Liver (tissue), 9 donors: ENCODE measurements around the gene ZC3H7B. TPM values are rescaled to one million over a fixed set of nuclear protein-coding genes. Genes with fewer than 3 reads are reported as not detected.

Source experiments
- DNase-seq: peaks from one replicate; pipeline ENCODE4 v3.0.0-alpha.2; 2017; ENCODE audit warnings: low spot score
- H3K27ac ChIP-seq, 2 donors: one replicate each; pipeline ENCODE4 v1.7.0; 2013; ENCODE audit warnings: inconsistent platforms in 2 of 2, low read length in 2 of 2, control low read depth in 1 of 2, low read depth in 1 of 2, mild to moderate bottlenecking in 1 of 2
- H3K27me3 ChIP-seq, 4 donors: one replicate each; pipeline versions ENCODE4 v1.6.1 to v1.7.0; 2013; ENCODE audit warnings: low read length in 3 of 4, inconsistent platforms in 1 of 4, mild to moderate bottlenecking in 1 of 4, moderate library complexity in 1 of 4; ENCODE audit not compliant: control insufficient read depth in 4 of 4, insufficient read depth in 4 of 4
- H3K36me3 ChIP-seq, 4 donors: one replicate each; pipeline versions ENCODE4 v1.6.1 to v1.7.0; 2013; ENCODE audit warnings: low read length in 3 of 4, mild to moderate bottlenecking in 3 of 4, low read depth in 1 of 4, moderate library complexity in 1 of 4; ENCODE audit not compliant: control insufficient read depth in 4 of 4, insufficient read depth in 3 of 4
- H3K4me1 ChIP-seq, 4 donors: one replicate each; pipeline versions ENCODE4 v1.6.1 to v1.7.0; 2013; ENCODE audit warnings: low read length in 3 of 4, mild to moderate bottlenecking in 3 of 4, moderate library complexity in 1 of 4; ENCODE audit not compliant: control insufficient read depth in 4 of 4, insufficient read depth in 4 of 4
- H3K4me3 ChIP-seq, 3 donors: one replicate each; pipeline versions ENCODE4 v1.6.1 to v1.7.0; 2013; ENCODE audit warnings: low read length in 3 of 3, control low read depth in 1 of 3, low read depth in 1 of 3, mild to moderate bottlenecking in 1 of 3
- H3K9ac ChIP-seq, 2 donors: one replicate each; pipeline ENCODE4 v1.7.0; 2013; ENCODE audit warnings: low read length in 2 of 2, mild to moderate bottlenecking in 2 of 2, moderate library complexity in 2 of 2, control low read depth in 1 of 2, low read depth in 1 of 2
- H3K9me3 ChIP-seq, 4 donors: one replicate each; pipeline versions ENCODE4 v1.6.1 to v1.7.0; 2013; ENCODE audit warnings: low read length in 3 of 4; ENCODE audit not compliant: control insufficient read depth in 4 of 4
- ATF3 ChIP-seq: IDR thresholded peaks from 2 replicates; pipeline ENCODE4 v1.6.1; 2016; ENCODE audit warnings: antibody characterized with exemption
- CTCF ChIP-seq: fragments of 150-350 bp; IDR thresholded peaks from 2 replicates; pipeline ENCODE4 v1.5.1; 2017; ENCODE audit warnings: improper control_type of control experiment, low read depth, low read length; ENCODE audit not compliant: missing input control
- EGR1 ChIP-seq, 2 donors: IDR thresholded peaks; 2 replicates each; pipeline ENCODE4 v1.6.1; 2016 to 2018; ENCODE audit warnings: antibody characterized with exemption in 2 of 2, low read depth in 2 of 2
- FOXA1 ChIP-seq: IDR thresholded peaks from 2 replicates; pipeline ENCODE4 v1.6.1; 2016; ENCODE audit warnings: antibody characterized with exemption
- FOXA2 ChIP-seq: IDR thresholded peaks from 2 replicates; pipeline ENCODE4 v1.6.1; 2016; ENCODE audit warnings: antibody characterized with exemption
- GABPA ChIP-seq, 2 donors: IDR thresholded peaks in 1 of 2; conservative IDR thresholded peaks in 1 of 2; 2 replicates each; pipeline ENCODE4 v1.6.1; 2016; ENCODE audit warnings: antibody characterized with exemption in 2 of 2, mild to moderate bottlenecking in 1 of 2, moderate library complexity in 1 of 2
- HNF4A ChIP-seq, 2 donors: conservative IDR thresholded peaks; 2 replicates each; pipeline ENCODE4 v1.6.1; 2016; ENCODE audit warnings: antibody characterized with exemption in 2 of 2, mild to moderate bottlenecking in 2 of 2
- HNF4G ChIP-seq: IDR thresholded peaks from 2 replicates; pipeline ENCODE4 v1.6.1; 2016; ENCODE audit warnings: antibody characterized with exemption
- JUND ChIP-seq, 2 donors: IDR thresholded peaks; 2 replicates each; pipeline ENCODE4 v1.6.1; 2016; ENCODE audit warnings: antibody characterized with exemption in 2 of 2
- MAX ChIP-seq: IDR thresholded peaks from 2 replicates; pipeline ENCODE4 v1.6.1; 2016; ENCODE audit warnings: antibody characterized with exemption
- NR2F2 ChIP-seq: IDR thresholded peaks from 2 replicates; pipeline ENCODE4 v1.6.1; 2016; ENCODE audit warnings: antibody characterized with exemption
- RAD21 ChIP-seq, 2 donors: IDR thresholded peaks; 2 replicates each; pipeline ENCODE4 v1.6.1; 2016; ENCODE audit warnings: antibody characterized with exemption in 2 of 2, mild to moderate bottlenecking in 2 of 2
- REST ChIP-seq: IDR thresholded peaks from 2 replicates; pipeline ENCODE4 v1.6.1; 2016; ENCODE audit warnings: antibody characterized with exemption, mild to moderate bottlenecking
- RXRA ChIP-seq, 2 donors: IDR thresholded peaks; 2 replicates each; pipeline ENCODE4 v1.6.1; 2017 to 2018; ENCODE audit warnings: antibody characterized with exemption in 2 of 2, mild to moderate bottlenecking in 1 of 2
- SP1 ChIP-seq: IDR thresholded peaks from 2 replicates; pipeline ENCODE4 v1.6.1; 2018; ENCODE audit warnings: antibody characterized with exemption, mild to moderate bottlenecking
- TAF1 ChIP-seq: conservative IDR thresholded peaks from 2 replicates; pipeline ENCODE4 v1.6.1; 2016; ENCODE audit warnings: antibody characterized with exemption, mild to moderate bottlenecking
- YY1 ChIP-seq: IDR thresholded peaks from 2 replicates; pipeline ENCODE4 v1.6.1; 2016; ENCODE audit warnings: antibody characterized with exemption, mild to moderate bottlenecking
- ZBTB33 ChIP-seq: IDR thresholded peaks from 2 replicates; pipeline ENCODE4 v1.6.1; 2016; ENCODE audit warnings: antibody characterized with exemption
- WGBS: extraction: QIAGEN DNeasy Blood & Tissue Kit; methylation state at CpG from one replicate; pipeline ENCODE4 v1.1.7; 2013; 5-methylcytosine and 5-hydroxymethylcytosine counted together
- polyA plus RNA-seq, 2 donors: library from polyadenylated mRNA; stranded (reverse) in 1 of 2; unstranded in 1 of 2; fragments of 200-250 nt in 1 of 2; fragments of >200 nt in 1 of 2; fragmentation: Nextera tagmentation in 1 of 2; extraction: Ambion mirVana in 1 of 2; gene quantifications; one replicate each; pipeline versions ENCODE4 v1.2.1 to v1.2.3, GENCODE V29; 2013 to 2015
- total RNA-seq, 2 donors: library from RNA; depleted of rRNA; stranded (reverse); fragments of >200 nt; gene quantifications; one replicate each; pipeline ENCODE4 v1.2.3, GENCODE V29; 2014
- donor health status: healthy.
- donor health status: healthy.
- donor health status: healthy.
- donor health status: healthy.
- donor health status: healthy.

Gene ZC3H7B
- total and polyA plus RNA-seq, 4 donors: 6.6 to 50.2 (median 26.1) TPM

- H3K4me3 ChIP-seq: peak overlapping the region in 1 of 3 donors; percentile 3
- DNase-seq: no peak
- WGBS: 36% methylated on average over 3 of the region's 3 CpGs
- no peaks in the 10 kb centered on the region for H3K27me3 ChIP-seq
- H3K9me3 ChIP-seq: no peaks in the 10 kb centered on the region
- peaks cover 6 to 55% (median 40%) of the 10 kb centered on the region in 4 donors for H3K4me1 ChIP-seq
- H3K9ac ChIP-seq: peak overlapping the region in 1 of 2 donors; percentile 7
- TF ChIP-seq JUND (IDR thresholded peaks at IDR 0.05) (no peak), RXRA (IDR thresholded peaks at IDR 0.05) (no peak), HNF4G (no peak), NR2F2 (no peak), TAF1 (no peak), ATF3 (no peak)
- H3K36me3 ChIP-seq: peaks cover 0 to 11% (median 4%) of the 10 kb centered on the region in 4 donors
- no peak overlapping the region for H3K27ac ChIP-seq
Measured at GRCh38 chr22:41369424-41369745, 68.1 kb downstream of the ZC3H7B start.

GRCh38 chr22:41369837-41370236 lies 68.5 kb downstream of the ZC3H7B start:
- H3K4me1 ChIP-seq: peaks cover 7 to 53% (median 39%) of the 10 kb centered on the region in 4 donors
- no peak overlapping the region for H3K27ac ChIP-seq
- H3K36me3 ChIP-seq: peaks cover 0 to 12% (median 4%) of the 10 kb centered on the region in 4 donors
- TF ChIP-seq HNF4G (no peak), EGR1 (IDR thresholded peaks at IDR 0.05; ENCODE audit: low read depth in 2 of 2) (no peak), NR2F2 (no peak), TAF1 (no peak), REST (no peak), SP1 (no peak), HNF4A (conservative IDR thresholded peaks at IDR 0.05) (no peak), GABPA (IDR thresholded peaks at IDR 0.05 in 1 of 2, conservative IDR thresholded peaks at IDR 0.05 in 1 of 2) (no peak), FOXA2 (no peak), YY1 (no peak), RXRA (IDR thresholded peaks at IDR 0.05) (no peak), ATF3 (no peak), RAD21 (IDR thresholded peaks at IDR 0.05) (no peak), JUND (IDR thresholded peaks at IDR 0.05) (no peak), ZBTB33 (no peak), MAX (no peak), CTCF (no peak), FOXA1 (no peak)
- no peak overlapping the region for H3K4me3 ChIP-seq
- no peaks in the 10 kb centered on the region for H3K9me3 ChIP-seq
- 55% methylated on average over 9 of the region's 9 CpGs for whole genome bisulfite sequencing
- H3K27me3 ChIP-seq: no peaks in the 10 kb centered on the region
- DNase-seq: no peak
- no peak overlapping the region for H3K9ac ChIP-seq
